GM12865 (cell line): ENCODE measurements around the gene FMN1.

Source experiments
- DNase-seq: peaks from one replicate; pipeline ENCODE4 v3.0.0; 2010; ENCODE audit warnings: low read depth
- H3K4me3 ChIP-seq: 2 replicates; pipeline ENCODE4 v1.5.1; 2011; ENCODE audit warnings: mild to moderate bottlenecking, low read depth, low read length, control low read depth
- TF ChIP-seq, protein P1 (sequence below): IDR thresholded peaks from 2 replicates; pipeline ENCODE4 v1.5.1; 2011; ENCODE audit warnings: low read length, control low read depth, low read depth, inconsistent platforms; ENCODE audit not compliant: insufficient read depth; ENCODE audit errors: missing control alignments

Gene FMN1

DNA sequence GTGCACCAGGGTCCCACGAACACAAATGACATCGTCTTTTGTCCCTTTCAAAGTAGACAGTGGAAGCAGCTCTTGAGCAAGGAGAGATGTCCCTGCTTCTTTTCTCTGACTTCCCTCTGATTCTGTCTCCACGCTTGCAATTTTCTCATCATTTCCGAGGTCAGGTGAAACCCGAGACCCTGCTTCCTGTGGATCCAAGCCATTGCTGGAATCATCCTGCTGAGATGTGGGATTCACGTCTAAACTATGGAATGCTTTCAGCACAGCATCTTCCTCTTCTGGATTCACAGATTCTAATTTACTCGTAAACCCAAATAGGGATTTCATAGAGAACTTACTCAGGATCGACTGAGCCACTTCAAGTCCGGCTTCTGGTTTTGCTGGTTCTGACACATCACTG is 127.1 kb downstream of the FMN1 start:
- TF ChIP-seq, protein P1, sequence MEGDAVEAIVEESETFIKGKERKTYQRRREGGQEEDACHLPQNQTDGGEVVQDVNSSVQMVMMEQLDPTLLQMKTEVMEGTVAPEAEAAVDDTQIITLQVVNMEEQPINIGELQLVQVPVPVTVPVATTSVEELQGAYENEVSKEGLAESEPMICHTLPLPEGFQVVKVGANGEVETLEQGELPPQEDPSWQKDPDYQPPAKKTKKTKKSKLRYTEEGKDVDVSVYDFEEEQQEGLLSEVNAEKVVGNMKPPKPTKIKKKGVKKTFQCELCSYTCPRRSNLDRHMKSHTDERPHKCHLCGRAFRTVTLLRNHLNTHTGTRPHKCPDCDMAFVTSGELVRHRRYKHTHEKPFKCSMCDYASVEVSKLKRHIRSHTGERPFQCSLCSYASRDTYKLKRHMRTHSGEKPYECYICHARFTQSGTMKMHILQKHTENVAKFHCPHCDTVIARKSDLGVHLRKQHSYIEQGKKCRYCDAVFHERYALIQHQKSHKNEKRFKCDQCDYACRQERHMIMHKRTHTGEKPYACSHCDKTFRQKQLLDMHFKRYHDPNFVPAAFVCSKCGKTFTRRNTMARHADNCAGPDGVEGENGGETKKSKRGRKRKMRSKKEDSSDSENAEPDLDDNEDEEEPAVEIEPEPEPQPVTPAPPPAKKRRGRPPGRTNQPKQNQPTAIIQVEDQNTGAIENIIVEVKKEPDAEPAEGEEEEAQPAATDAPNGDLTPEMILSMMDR, result no peak
- DNase-seq, result no peak
- no peak overlapping the region for H3K4me3 ChIP-seq

DNA sequence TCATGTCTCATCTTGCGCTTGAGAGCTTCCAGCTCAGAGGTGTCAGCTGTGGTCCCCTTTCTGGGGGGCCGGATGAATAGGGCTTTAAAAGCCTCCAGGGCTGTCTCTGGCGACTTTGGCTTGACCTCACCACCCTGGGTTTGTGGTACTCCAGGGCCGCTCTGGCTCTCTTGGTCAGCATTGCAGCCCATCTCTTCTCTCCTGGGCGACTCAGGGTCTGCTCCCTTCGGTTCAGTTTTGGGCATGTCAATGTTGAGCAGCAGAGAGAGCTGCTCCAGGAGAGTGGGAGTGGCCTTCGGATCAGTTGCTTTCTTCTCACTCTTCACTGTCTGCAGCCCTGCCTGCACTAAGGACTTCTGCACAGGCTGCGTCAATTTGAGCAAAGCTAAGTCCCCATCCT is 127.9 kb downstream of the FMN1 start:
- no peak for DNase-seq
- no peak overlapping the region for H3K4me3 ChIP-seq
- TF ChIP-seq, protein P1, result no peak

DNA sequence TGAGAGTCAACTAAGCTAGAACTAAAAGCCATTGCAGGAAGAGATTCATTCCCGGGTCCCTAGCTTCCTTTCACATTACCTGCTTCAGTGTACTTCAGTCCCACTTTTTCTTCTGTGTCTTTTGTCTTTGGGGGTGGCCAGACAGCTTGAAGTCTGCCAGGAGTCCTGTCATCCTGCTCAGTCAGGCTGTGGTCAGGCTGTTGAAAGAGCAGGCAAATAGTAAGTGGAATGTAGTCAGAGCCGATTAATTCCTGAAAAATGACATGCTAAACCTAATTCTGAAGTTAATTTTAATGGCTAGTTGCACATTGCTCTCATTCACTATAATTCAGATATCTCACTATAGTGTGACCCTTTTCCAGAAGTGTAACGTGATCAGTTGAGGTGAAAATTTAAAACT is 129.6 kb downstream of the FMN1 start:
- H3K4me3 ChIP-seq, result no peak overlapping the region
- no peak for DNase-seq
- TF ChIP-seq, protein P1, result no peak

DNA sequence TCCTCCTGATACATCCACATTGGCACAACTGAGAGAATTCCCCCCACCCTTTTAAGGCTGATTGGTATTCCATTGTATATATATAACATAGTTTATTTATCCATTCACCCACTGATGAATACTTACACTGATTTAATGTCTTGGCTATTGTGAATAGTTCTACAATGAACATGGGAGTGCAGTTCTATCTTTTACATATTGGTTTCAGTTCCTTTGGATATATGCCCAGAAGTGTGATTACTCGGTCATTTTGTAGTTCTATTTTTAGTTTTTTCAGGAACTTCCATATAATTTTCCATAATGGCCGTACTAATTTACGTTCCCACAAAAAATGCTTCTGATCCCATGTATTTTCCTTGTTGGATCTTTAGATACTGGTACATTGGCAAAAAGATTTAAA is 135.3 kb downstream of the FMN1 start:
- TF ChIP-seq, protein P1, result no peak
- no peak for DNase-seq

DNA sequence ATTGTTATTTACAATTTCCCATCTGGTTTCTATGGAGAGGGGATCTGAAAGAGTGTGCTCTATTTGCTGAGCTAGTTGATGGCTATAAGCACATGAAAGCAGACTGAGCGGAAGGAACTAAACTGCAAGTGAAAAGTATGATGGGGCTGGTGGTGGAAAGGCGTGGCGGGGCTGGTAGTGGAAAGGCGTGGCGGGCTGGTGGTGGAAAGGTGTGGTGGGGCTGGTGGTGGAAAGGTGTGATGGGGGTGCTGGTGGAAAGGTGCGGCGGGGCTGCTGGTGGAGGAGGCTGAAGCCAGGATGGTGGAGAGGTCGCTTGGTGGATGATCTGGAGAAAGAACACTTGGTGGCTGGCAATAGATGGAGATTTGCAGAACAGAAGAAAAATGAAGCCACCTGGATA is 136.7 kb downstream of the FMN1 start:
- H3K4me3 ChIP-seq, result no peak overlapping the region
- no peak for DNase-seq
- TF ChIP-seq, protein P1, result no peak

More for the DNA sequence above, 135.3 kb downstream of the FMN1 start:
- no peak overlapping the region for H3K4me3 ChIP-seq

DNA sequence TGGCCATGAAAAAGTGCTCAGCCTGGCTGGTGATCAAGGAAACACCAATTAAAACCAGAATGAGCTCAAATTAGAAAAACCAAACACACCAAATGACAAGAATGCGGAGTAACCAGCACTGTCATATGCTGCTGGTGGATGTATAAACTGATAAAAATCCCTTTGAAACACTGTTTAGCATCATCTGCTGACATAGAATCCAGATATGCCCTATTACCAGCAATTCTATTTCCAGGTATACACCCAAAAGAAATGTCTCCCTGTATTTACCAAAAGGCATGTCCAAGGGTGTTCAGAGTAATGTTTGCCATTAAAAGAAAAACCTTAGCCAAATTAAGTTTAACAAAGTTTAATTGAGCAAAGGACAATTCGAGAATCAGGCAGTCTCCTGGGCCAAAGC is 138.6 kb downstream of the FMN1 start:
- no peak for DNase-seq
- TF ChIP-seq, protein P1, result no peak
- no peak overlapping the region for H3K4me3 ChIP-seq

DNA sequence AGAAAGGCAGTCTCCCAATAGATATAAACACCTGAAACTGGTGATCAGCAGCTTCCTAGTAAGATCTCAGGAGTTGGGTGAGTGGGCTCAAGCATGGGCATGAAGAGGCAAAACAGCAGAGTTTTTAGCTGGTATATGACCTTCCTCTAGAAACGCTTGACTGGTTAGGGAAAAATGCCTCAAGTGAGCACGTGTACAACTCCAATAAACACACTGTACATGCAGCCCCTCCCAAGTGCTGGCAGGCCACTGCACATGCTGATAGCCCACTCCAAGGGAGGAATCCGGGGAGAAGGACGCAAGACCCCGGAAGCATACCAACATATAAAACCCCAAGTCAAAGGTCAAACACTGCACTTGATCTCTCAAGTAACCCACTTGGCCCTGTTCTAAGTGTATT is 143.0 kb downstream of the FMN1 start:
- no peak for DNase-seq
- TF ChIP-seq, protein P1, result no peak
- H3K4me3 ChIP-seq, result no peak overlapping the region
